HFFc6 (cell line): Measurements from ENCODE around the gene EIF2S2. TPM values are rescaled to one million over a fixed set of nuclear protein-coding genes. Genes with fewer than 3 reads are reported as not detected.

Experiments used
- DNase-seq: peaks from one replicate; pipeline ENCODE4 v3.0.0-alpha.2; 2018
- H3K27ac Mint-ChIP-seq: 2 replicates; pipeline ENCODE4 v1.8.0; 2020; ENCODE audit warnings: mild to moderate bottlenecking, mixed read lengths
- H3K27me3 Mint-ChIP-seq: 2 replicates; pipeline ENCODE4 v1.8.0; 2021; ENCODE audit warnings: mild to moderate bottlenecking, moderate library complexity, mixed read lengths; ENCODE audit not compliant: insufficient read depth
- H3K36me3 Mint-ChIP-seq: 2 replicates; pipeline ENCODE4 v1.8.0; 2021; ENCODE audit warnings: low read depth, mixed read lengths
- H3K4me1 Mint-ChIP-seq: 2 replicates; pipeline ENCODE4 v1.8.0; 2020; ENCODE audit warnings: low read depth, mixed read lengths
- H3K4me3 Mint-ChIP-seq: 2 replicates; pipeline ENCODE4 v1.8.0; 2020; ENCODE audit warnings: mild to moderate bottlenecking, moderate library complexity, mixed read lengths
- H3K9me3 Mint-ChIP-seq: 2 replicates; pipeline ENCODE4 v1.8.0; 2020; ENCODE audit warnings: mild to moderate bottlenecking, mixed read lengths
- CTCF ChIP-seq: fragments of 200-600 bp; sonication (generic); IDR thresholded peaks from 2 replicates; pipeline ENCODE4 v1.5.0; 2021; ENCODE audit warnings: antibody characterized with exemption, mild to moderate bottlenecking
- microRNA-seq: library from miRNA; unstranded; fragments of <30 nt; microRNA quantifications from one replicate; pipeline ENCODE4, GENCODE V29; 2019
- total RNA-seq, 6 experiments: library from RNA; stranded (reverse); fragmentation: NEBNext Ultra II Directional; extraction: Animal tissue kit (Norgen Biotek cat#: 25700); gene quantifications; 2 replicates in 1 of 6; 3 replicates in 5 of 6; pipeline ENCODE4 v1.2.3, GENCODE V29; 2021

EIF2S2 gene
- total RNA-seq, 6 experiments from 2014 or later = 85.7 to 101 (median 94.5) TPM

DNA sequence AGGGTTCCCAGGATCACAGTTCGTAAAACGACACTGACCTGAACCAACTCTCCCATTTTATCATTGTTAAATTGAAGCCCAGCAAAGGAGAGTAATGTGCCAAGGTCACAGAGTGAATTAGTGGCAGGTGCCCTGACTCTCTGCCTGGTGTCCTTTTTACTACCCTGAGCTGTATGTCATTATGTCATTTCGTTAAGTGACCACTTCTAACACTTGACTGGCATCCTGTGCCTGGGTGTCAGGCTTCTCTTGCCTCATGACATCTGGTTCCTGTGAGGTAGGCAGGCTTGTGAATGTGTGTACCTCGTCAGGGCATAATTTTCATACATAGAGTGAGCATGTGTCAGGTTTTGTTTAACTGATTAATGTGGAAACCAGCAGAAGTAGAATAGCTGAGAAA lies 69.8 kb downstream of the EIF2S2 start:
- Mint-ChIP-seq H3K4me1 (peaks cover 18% of the 10 kb centered on the region), H3K36me3 (no peaks in the 10 kb centered on the region), H3K27me3 (peaks cover 2% of the 10 kb centered on the region; the same call in 1 of the 2 replicates), H3K4me3 (no peak overlapping the region), H3K27ac (no peak overlapping the region), H3K9me3 (no peaks in the 10 kb centered on the region)
- TF ChIP-seq CTCF = no peak
- no peak for DNase-seq

- Mint-ChIP-seq H3K27me3 (peaks cover 2% of the 10 kb centered on the region; the same call in 1 of the 2 replicates), H3K36me3 (no peaks in the 10 kb centered on the region), H3K4me1 (peaks cover 28% of the 10 kb centered on the region), H3K9me3 (no peaks in the 10 kb centered on the region), H3K4me3 (no peak overlapping the region), H3K27ac (no peak overlapping the region)
- DNase-seq = no peak
- TF ChIP-seq CTCF = no peak
Measured at GRCh38 chr20:34041226-34041625, 70.8 kb downstream of the EIF2S2 start.

DNA sequence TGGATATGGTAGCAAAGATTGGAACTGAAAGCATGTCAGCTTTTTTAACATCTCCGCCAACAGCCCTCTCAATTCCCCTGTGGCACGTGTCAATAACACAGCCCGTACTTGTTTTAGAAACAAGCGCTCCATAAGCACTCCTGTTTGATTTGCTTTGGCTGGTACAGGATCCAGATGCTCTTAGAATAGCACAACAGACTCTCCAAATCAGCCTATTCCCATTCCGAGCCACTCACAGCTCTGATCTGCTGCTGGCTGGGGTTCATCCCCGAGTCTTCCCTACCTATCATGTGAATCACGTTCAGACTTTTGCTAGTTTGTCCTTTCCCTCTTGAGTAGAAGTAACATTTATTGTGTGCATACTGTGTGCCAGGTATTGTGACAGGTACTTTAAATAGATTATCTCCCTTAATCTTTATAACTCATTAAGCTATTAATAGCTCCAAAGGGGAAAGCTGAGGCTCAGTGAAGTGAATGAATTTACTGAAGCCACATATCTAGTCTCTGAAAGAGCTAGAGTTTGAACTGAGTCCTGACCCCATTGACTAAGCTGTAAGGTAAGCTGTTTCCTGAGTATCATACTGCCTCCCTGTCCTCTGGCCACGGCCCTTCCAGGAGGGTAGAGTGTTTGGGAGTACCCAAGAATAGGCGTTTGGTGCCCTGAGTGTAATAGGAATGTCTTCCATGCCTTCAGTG lies 71.6 kb downstream of the EIF2S2 start:
- H3K36me3 Mint-ChIP-seq = no peaks in the 10 kb centered on the region
- DNase-seq = no peak
- peaks cover 2% of the 10 kb centered on the region; the same call in 1 of the 2 replicates for H3K27me3 Mint-ChIP-seq
- H3K9me3 Mint-ChIP-seq = no peaks in the 10 kb centered on the region
- no peak overlapping the region for H3K4me3 Mint-ChIP-seq
- peaks cover 36% of the 10 kb centered on the region for H3K4me1 Mint-ChIP-seq
- no peak for TF ChIP-seq CTCF
- no peak overlapping the region for H3K27ac Mint-ChIP-seq

Small RNAs within 50 kb of the gene (microRNA-seq; reads per million reads assigned to microRNA genes)
- gene MIR4755 = not detected

Other genes with a start within 250 kb of the EIF2S2 start
- 100 to 1,000 TPM; 108 to 124 (median 118) TPM for gene RALY, start 118.3 kb downstream of the EIF2S2 start, total RNA-seq
- not detected for gene ASIP, start 129.2 kb upstream of the EIF2S2 start, total RNA-seq
- 100 to 1,000 TPM; 104 to 150 (median 109) TPM for gene AHCY, start 191.1 kb upstream of the EIF2S2 start, total RNA-seq